MM.1S (cell line): ENCODE measurements around the gene PPP1R1A.

Source experiments
- DNase-seq: peaks from one replicate; pipeline ENCODE4 v3.0.0-alpha.2; 2015
- H2AFZ ChIP-seq: fragments of 300-600 bp; sonication (generic); 2 replicates; pipeline ENCODE4 v1.6.0; 2016; ENCODE audit warnings: antibody characterized with exemption, low read length
- H3F3A ChIP-seq: fragments of 300-600 bp; sonication (generic); 2 replicates; pipeline ENCODE4 v1.6.1; 2016; ENCODE audit warnings: mild to moderate bottlenecking, antibody characterized with exemption, low read length, moderate library complexity, mixed read lengths; ENCODE audit not compliant: insufficient read depth
- H3K27ac ChIP-seq: fragments of 300-600 bp; sonication (generic); 2 replicates; pipeline ENCODE4 v1.5.1; 2016; ENCODE audit warnings: mild to moderate bottlenecking, low read length
- H3K27me3 ChIP-seq: fragments of 300-600 bp; sonication (generic); replicated peaks from 2 replicates; pipeline ENCODE4 v1.6.0; 2016; ENCODE audit warnings: low read length; ENCODE audit not compliant: insufficient read depth
- H3K36me3 ChIP-seq: fragments of 300-600 bp; sonication (generic); replicated peaks from 2 replicates; pipeline ENCODE4 v1.6.1; 2016; ENCODE audit warnings: mild to moderate bottlenecking, low read length, mixed read lengths; ENCODE audit not compliant: insufficient read depth
- H3K4me1 ChIP-seq: fragments of 300-600 bp; sonication (generic); 2 replicates; pipeline ENCODE4 v1.6.1; 2016; ENCODE audit warnings: low read length, mixed read lengths
- H3K4me2 ChIP-seq: fragments of 300-600 bp; sonication (generic); 2 replicates; pipeline ENCODE4 v1.6.0; 2016; ENCODE audit warnings: low read depth, low read length
- H3K4me3 ChIP-seq: fragments of 300-600 bp; sonication (generic); 2 replicates; pipeline ENCODE4 v1.5.1; 2016; ENCODE audit warnings: low read length, mixed read lengths
- H3K79me2 ChIP-seq: fragments of 300-600 bp; sonication (generic); 2 replicates; pipeline ENCODE4 v1.6.1; 2016; ENCODE audit warnings: mixed run types, low read length, mixed read lengths
- H3K9ac ChIP-seq: fragments of 300-600 bp; sonication (generic); 2 replicates; pipeline ENCODE4 v1.6.1; 2016; ENCODE audit warnings: low read length, mixed read lengths
- H3K9me2 ChIP-seq: fragments of 300-600 bp; sonication (generic); replicated peaks from 2 replicates; pipeline ENCODE4 v1.6.1; 2016; ENCODE audit warnings: mild to moderate bottlenecking, low read length, mixed read lengths; ENCODE audit not compliant: insufficient read depth
- H3K9me3 ChIP-seq: fragments of 300-600 bp; sonication (generic); replicated peaks from 2 replicates; pipeline ENCODE4 v1.6.1; 2016; ENCODE audit warnings: mild to moderate bottlenecking, low read length, mixed read lengths; ENCODE audit not compliant: insufficient read depth
- H4K20me1 ChIP-seq: fragments of 300-600 bp; sonication (generic); 2 replicates; pipeline ENCODE4 v1.6.1; 2016; ENCODE audit warnings: mild to moderate bottlenecking, low read length, moderate library complexity, mixed read lengths; ENCODE audit not compliant: insufficient read depth
- CTCF ChIP-seq: fragments of 300-600 bp; sonication (generic); IDR thresholded peaks from 2 replicates; pipeline ENCODE4 v1.5.1; 2016; ENCODE audit warnings: antibody characterized with exemption, low read length, mixed read lengths
- EZH2 ChIP-seq: fragments of 300-600 bp; sonication (generic); optimal IDR thresholded peaks from 2 replicates; pipeline ENCODE3; 2017; ENCODE audit warnings: low read depth, mild to moderate bottlenecking, antibody characterized with exemption, low read length, mixed read lengths
- EZH2phosphoT487 ChIP-seq: fragments of 300-600 bp; sonication (generic); IDR thresholded peaks from 2 replicates; pipeline ENCODE4 v1.6.1; 2018; ENCODE audit warnings: antibody characterized with exemption, low read length

The PPP1R1A gene

GRCh38 chr12:54611715-54612149 is 23.3 kb upstream of the PPP1R1A start:
- H4K20me1 ChIP-seq, result no peaks in the 10 kb centered on the region
- no peak overlapping the region for H3K4me3 ChIP-seq
- H3F3A ChIP-seq, result no peaks in the 10 kb centered on the region
- no peak overlapping the region for H2AFZ ChIP-seq
- H3K27me3 ChIP-seq, result no peaks in the 10 kb centered on the region
- TF ChIP-seq CTCF (no peak), EZH2phosphoT487 (no peak), EZH2 (no peak)
- H3K9me2 ChIP-seq, result no peaks in the 10 kb centered on the region
- no peaks in the 10 kb centered on the region for H3K9me3 ChIP-seq
- H3K9ac ChIP-seq, result no peak overlapping the region
- H3K36me3 ChIP-seq, result no peaks in the 10 kb centered on the region
- no peaks in the 10 kb centered on the region for H3K4me1 ChIP-seq
- no peak overlapping the region for H3K27ac ChIP-seq
- no peak overlapping the region for H3K4me2 ChIP-seq
- DNase-seq, result no peak
- H3K79me2 ChIP-seq, result no peaks in the 10 kb centered on the region

- H3F3A ChIP-seq, result no peaks in the 10 kb centered on the region
- no peaks in the 10 kb centered on the region for H3K9me2 ChIP-seq
- H3K79me2 ChIP-seq, result no peaks in the 10 kb centered on the region
- no peak for DNase-seq
- H4K20me1 ChIP-seq, result no peaks in the 10 kb centered on the region
- no peaks in the 10 kb centered on the region for H3K4me1 ChIP-seq
- no peaks in the 10 kb centered on the region for H3K36me3 ChIP-seq
- H3K4me3 ChIP-seq, result no peak overlapping the region
- H2AFZ ChIP-seq, result no peak overlapping the region
- no peaks in the 10 kb centered on the region for H3K27me3 ChIP-seq
- H3K9me3 ChIP-seq, result no peaks in the 10 kb centered on the region
- no peak overlapping the region for H3K27ac ChIP-seq
- no peak overlapping the region for H3K4me2 ChIP-seq
- H3K9ac ChIP-seq, result no peak overlapping the region
- TF ChIP-seq EZH2phosphoT487 (no peak), CTCF (no peak), EZH2 (no peak)
These were observed 20.3 kb upstream of the PPP1R1A start for GRCh38 chr12:54608769-54609168.

DNA sequence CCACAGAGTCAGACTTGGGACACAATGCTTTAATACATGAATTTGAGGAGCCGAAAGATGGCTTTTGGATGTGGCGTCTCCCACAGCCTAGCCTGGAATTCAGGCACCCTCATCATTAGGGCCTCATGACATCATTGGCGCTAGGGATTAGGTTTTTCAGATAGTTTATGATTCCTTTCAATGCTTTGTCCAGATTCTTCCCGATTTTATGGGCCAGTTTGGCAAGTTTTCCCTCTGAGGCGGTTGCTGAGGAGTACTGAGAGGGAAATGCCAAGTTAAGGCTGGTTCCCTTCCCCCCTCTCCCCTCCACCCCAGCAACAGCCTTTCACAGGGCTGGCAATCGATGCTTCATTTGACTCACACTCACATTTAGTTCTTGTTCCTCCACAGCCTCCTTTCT is 19.7 kb upstream of the PPP1R1A start:
- Histone ChIP-seq H3K4me3 (no peak overlapping the region), H3K4me1 (no peaks in the 10 kb centered on the region), H3K27me3 (no peaks in the 10 kb centered on the region), H3K27ac (no peak overlapping the region), H3K9ac (no peak overlapping the region), H3K9me3 (no peaks in the 10 kb centered on the region), H3K79me2 (no peaks in the 10 kb centered on the region), H4K20me1 (no peaks in the 10 kb centered on the region), H2AFZ (no peak overlapping the region), H3K4me2 (no peak overlapping the region), H3K9me2 (no peaks in the 10 kb centered on the region), H3F3A (no peaks in the 10 kb centered on the region), H3K36me3 (no peaks in the 10 kb centered on the region)
- DNase-seq, result no peak
- TF ChIP-seq CTCF (no peak), EZH2 (no peak), EZH2phosphoT487 (no peak)

DNA sequence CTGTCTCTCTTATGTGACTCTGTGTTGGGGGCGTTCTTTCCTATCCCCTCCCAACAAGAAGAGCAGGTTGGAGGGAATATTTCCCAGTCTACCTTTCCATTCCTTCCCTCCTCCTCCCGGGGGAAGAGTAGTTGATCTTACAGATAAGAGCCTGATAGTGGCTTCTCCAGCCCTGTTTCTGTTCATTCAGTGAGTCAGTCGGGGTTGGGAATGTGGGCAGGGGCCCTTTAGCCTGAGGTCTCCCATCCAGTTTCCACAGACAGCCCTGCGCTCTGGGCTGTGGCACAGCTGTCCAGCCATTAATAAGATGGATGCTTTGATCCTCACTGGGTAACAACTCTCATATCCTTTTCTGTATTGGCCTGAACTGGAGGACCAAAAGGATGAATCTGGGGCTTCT is 18.1 kb upstream of the PPP1R1A start:
- Histone ChIP-seq H3K36me3 (no peaks in the 10 kb centered on the region), H3K4me1 (peaks cover 10% of the 10 kb centered on the region; the same call in 1 of the 2 replicates), H3K4me2 (no peak overlapping the region), H3K9me2 (no peaks in the 10 kb centered on the region), H2AFZ (no peak overlapping the region), H3K9me3 (no peaks in the 10 kb centered on the region), H3K79me2 (no peaks in the 10 kb centered on the region), H3K27me3 (no peaks in the 10 kb centered on the region), H3K4me3 (no peak overlapping the region), H3K27ac (no peak overlapping the region), H4K20me1 (no peaks in the 10 kb centered on the region), H3F3A (peaks cover 4% of the 10 kb centered on the region; the same call in 1 of the 2 replicates), H3K9ac (no peak overlapping the region)
- DNase-seq, result no peak
- TF ChIP-seq CTCF, result no peak
- no peak for TF ChIP-seq EZH2
- no peak for TF ChIP-seq EZH2phosphoT487
